HepG2 (cell line): ENCODE results near the gene RPTOR. TPM values are rescaled to one million over a fixed set of nuclear protein-coding genes. Genes with fewer than 3 reads are reported as not detected.
A peak's percentile ranks its signal among the peaks of the same experiment; 100 is the strongest.

Experiments used
- ATAC-seq: fragments of 200-7000 bp; cut with Tn5 transposase; 3 replicates; pipeline ENCODE4 v1.9.1; 2020; ENCODE audit warnings: mild to moderate bottlenecking, moderate library complexity
- BruUV-seq: library from RNA; stranded (reverse); fragments of 400-500 nt; replicated peaks from 2 replicates; lab custom pipeline; 2021; lab: Mats Ljungman, UMichigan
- CTCF ChIA-PET: fragments of 300-600 bp; formaldehyde crosslinking; extraction: SDS; loops from one replicate; lab custom pipeline; 2021; ENCODE audit warnings: low total read pairs, inconsistent platforms, low intra/inter-chr PET ratio; lab: Yijun Ruan, JAX
- POLR2A ChIA-PET: fragments of 350-600 bp; sonication (Branson Sonifier 250); formaldehyde crosslinking; loops from one replicate; lab custom pipeline; 2020; ENCODE audit warnings: antibody characterized with exemption, inconsistent platforms; lab: Yijun Ruan, JAX
- DNase-seq: peaks from one replicate; pipeline ENCODE4 v3.0.0-alpha.2; 2015; ENCODE audit warnings: low spot score
- FAIRE-seq: peaks from 3 replicates; lab custom pipeline; 2011; peaks lifted over from hg19 to GRCh38; lab: Jason Lieb, UNC
- H2AFZ ChIP-seq: one replicate; pipeline ENCODE4 v1.6.1; 2011; ENCODE audit warnings: low read length, inconsistent platforms
- H3K27ac ChIP-seq: fragments of 300-600 bp; 3 replicates; pipeline ENCODE4 v1.8.0; 2011; ENCODE audit warnings: mixed run types, mild to moderate bottlenecking, mixed read lengths, low read length, inconsistent platforms; ENCODE audit not compliant: insufficient read depth; ENCODE audit errors: extremely low read length
- H3K27me3 ChIP-seq, 2 experiments: fragments of 200-600 bp in 1 of 2; 2 replicates in 1 of 2; 3 replicates in 1 of 2; pipeline versions ENCODE4 v1.6.0 to v1.8.0; 2011; ENCODE audit warnings: low read length in 2 of 2, mild to moderate bottlenecking in 2 of 2, moderate library complexity in 2 of 2, inconsistent platforms in 1 of 2; ENCODE audit not compliant: insufficient read depth in 2 of 2, control insufficient read depth in 1 of 2
- H3K36me3 ChIP-seq, 2 experiments: fragments of 200-600 bp in 1 of 2; replicated peaks in 1 of 2; 2 replicates in 1 of 2; 3 replicates in 1 of 2; pipeline versions ENCODE4 v1.5.1 to v1.8.0; 2011; ENCODE audit warnings: low read length in 2 of 2, inconsistent platforms in 1 of 2; ENCODE audit not compliant: insufficient read depth in 2 of 2, control insufficient read depth in 1 of 2
- H3K4me1 ChIP-seq: 2 replicates; pipeline ENCODE4 v1.5.1; 2012; ENCODE audit warnings: low read length, inconsistent platforms; ENCODE audit not compliant: insufficient read depth
- H3K4me2 ChIP-seq: 2 replicates; pipeline ENCODE4 v1.6.0; 2011; ENCODE audit warnings: low read depth, low read length, inconsistent platforms
- H3K4me3 ChIP-seq, 3 experiments: fragments of 200-600 bp in 1 of 3; sonication (generic), shearing (Covaris generic) in 1 of 3; replicated peaks in 1 of 3; 2 replicates each; pipeline ENCODE4 v1.5.1; 2011 to 2016; ENCODE audit warnings: low read length in 3 of 3, inconsistent platforms in 2 of 3, low read depth in 2 of 3, mild to moderate bottlenecking in 2 of 3, control low read depth in 1 of 3, mixed read lengths in 1 of 3; ENCODE audit not compliant: insufficient read depth in 1 of 3
- H3K79me2 ChIP-seq: one replicate; pipeline ENCODE4 v1.6.1; 2011; ENCODE audit warnings: low read length, inconsistent platforms; ENCODE audit not compliant: insufficient read depth
- H3K9ac ChIP-seq: 2 replicates; pipeline ENCODE4 v1.6.0; 2011; ENCODE audit warnings: mild to moderate bottlenecking, low read depth, low read length, inconsistent platforms; ENCODE audit not compliant: insufficient read depth
- H3K9me3 ChIP-seq: 2 replicates; pipeline ENCODE4 v1.5.1; 2012; ENCODE audit warnings: mild to moderate bottlenecking, low read length
- H4K20me1 ChIP-seq: 2 replicates; pipeline ENCODE4 v1.6.0; 2011; ENCODE audit warnings: inconsistent platforms, mild to moderate bottlenecking, low read length, moderate library complexity; ENCODE audit not compliant: insufficient read depth
- KAT8 ChIP-seq: IDR thresholded peaks from 2 replicates; pipeline ENCODE4 v1.6.1; 2016; ENCODE audit warnings: missing genetic modification reagents, missing compliant biosample characterization
- KLF13 ChIP-seq: sonication (generic); formaldehyde crosslinking; IDR thresholded peaks from 2 replicates; pipeline ENCODE4 v1.4.0; 2020; ENCODE audit warnings: mild to moderate bottlenecking, missing genetic modification reagents
- NFRKB ChIP-seq: fragments of 450-650 bp; IDR thresholded peaks from 2 replicates; pipeline ENCODE4 v1.6.1; 2017
- RXRA ChIP-seq: sonication (generic); formaldehyde crosslinking; IDR thresholded peaks from 2 replicates; pipeline ENCODE4 v1.5.1; 2020; ENCODE audit warnings: missing genetic modification reagents
- SOX13 ChIP-seq, 3 experiments: fragments of 450-650 bp in 1 of 3; sonication (generic) in 1 of 3; formaldehyde crosslinking in 1 of 3; IDR thresholded peaks in 2 of 3; conservative IDR thresholded peaks in 1 of 3; 2 replicates each; pipeline versions ENCODE4 v1.5.0 to v1.6.1; 2016 to 2020; ENCODE audit warnings: antibody characterized with exemption in 1 of 3, mild to moderate bottlenecking in 1 of 3, missing compliant biosample characterization in 1 of 3, missing genetic modification reagents in 1 of 3, moderate library complexity in 1 of 3
- SOX6 ChIP-seq, 2 experiments: fragments of 450-650 bp in 1 of 2; sonication (generic) in 1 of 2; formaldehyde crosslinking in 1 of 2; IDR thresholded peaks; 2 replicates each; pipeline versions ENCODE4 v1.4.0 to v1.6.1; 2017 to 2020; ENCODE audit warnings: antibody characterized with exemption in 1 of 2, mild to moderate bottlenecking in 1 of 2, missing genetic modification reagents in 1 of 2
- ZNF501 ChIP-seq: sonication (generic); formaldehyde crosslinking; IDR thresholded peaks from 2 replicates; pipeline ENCODE4 v1.5.1; 2020; ENCODE audit warnings: mild to moderate bottlenecking, moderate library complexity, missing genetic modification reagents
- ZNF567 ChIP-seq: sonication (generic); formaldehyde crosslinking; IDR thresholded peaks from 2 replicates; pipeline ENCODE4 v1.8.1; 2023; ENCODE audit warnings: mild to moderate bottlenecking, missing genetic modification reagents, borderline replicate concordance
- ZNF703 ChIP-seq: sonication (generic); formaldehyde crosslinking; IDR thresholded peaks from 2 replicates; pipeline ENCODE4 v1.5.1; 2020; ENCODE audit warnings: missing genetic modification reagents, mild to moderate bottlenecking, moderate library complexity, borderline replicate concordance
- WGBS: methylation state at CpG from one replicate; pipeline ENCODE4 v1.1.6; 2017; ENCODE audit warnings: low lambda C conversion rate; 5-methylcytosine and 5-hydroxymethylcytosine counted together
- in situ Hi-C: cut with HindIII; loops from 2 replicates; pipeline ENCODE4 v1.10.0; 2017; ENCODE audit warnings: low pct_unique_long_range_greater_than_20kb; ENCODE audit not compliant: extremely low pct_ligation_motif_present
- intact Hi-C: fragments of 100-400 bp; cut with micrococcal nuclease; formaldehyde crosslinking; loops from one replicate; pipeline ENCODE4 v1.10.0; 2022; ENCODE audit not compliant: unreplicated experiment
- polyA plus RNA-seq, 8 experiments: library from polyadenylated mRNA; depleted of rRNA in 3 of 8; stranded (reverse) in 7 of 8; unstranded in 1 of 8; fragments of >200 nt; fragmentation: Illumina TruSeq in 4 of 8; extraction: Trizol in 4 of 8; gene quantifications; 2 replicates each; pipeline versions ENCODE4 v1.2.1 to v1.2.3, GENCODE V29; 2011 to 2016; ENCODE audit warnings: low read depth in 4 of 8, missing spikeins in 1 of 8, mixed read lengths in 1 of 8; ENCODE audit not compliant: insufficient read depth in 1 of 8
- total RNA-seq, 5 experiments: library from RNA; depleted of rRNA; stranded (reverse); fragments of >200 nt; fragmentation: Illumina TruSeq; extraction: Trizol; gene quantifications; 2 replicates each; pipeline ENCODE4 v1.2.3, GENCODE V29; 2016; ENCODE audit warnings: low read depth in 1 of 5
- TF ChIP-seq, protein P1 (sequence below): IDR thresholded peaks from 2 replicates; pipeline ENCODE4 v1.6.1; 2012; ENCODE audit warnings: inconsistent platforms
- TF ChIP-seq, protein P2 (sequence below): sonication (generic); formaldehyde crosslinking; IDR thresholded peaks from 2 replicates; pipeline ENCODE4 v1.5.1; 2020; ENCODE audit warnings: mild to moderate bottlenecking, missing genetic modification reagents, moderate library complexity
- TF ChIP-seq, protein P3 (sequence below): sonication (generic); formaldehyde crosslinking; IDR thresholded peaks from 2 replicates; pipeline ENCODE4 v1.5.1; 2020; ENCODE audit warnings: mild to moderate bottlenecking, missing genetic modification reagents, borderline replicate concordance

The RPTOR gene
- total and polyA plus RNA-seq, 2 of the 13 experiments (the other 11 are each of a cell fraction or from before 2014, with no cell fraction given) = 6.6 to 25.3 TPM

DNA sequence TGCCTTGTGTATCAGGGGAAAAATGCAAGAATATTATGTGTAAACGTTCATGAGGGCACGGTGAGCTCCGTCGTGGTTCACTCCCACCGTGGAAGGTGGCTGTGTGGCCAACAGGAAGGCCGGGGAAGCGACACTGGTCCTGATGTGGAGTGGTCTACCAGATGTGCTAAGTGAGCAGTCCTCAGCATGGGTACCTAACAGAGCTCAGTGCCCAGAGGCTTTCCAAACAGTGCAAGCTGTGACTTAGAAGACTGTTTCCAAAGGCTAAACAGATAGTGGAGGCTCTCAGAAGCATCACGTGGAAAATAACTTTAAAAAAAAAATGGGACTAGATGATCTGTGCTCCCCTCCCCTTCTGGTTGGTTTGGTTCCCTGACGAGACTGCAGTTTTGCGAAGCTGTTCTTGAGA, 247.7 kb downstream of the RPTOR start:
- FAIRE-seq (no peak), ATAC-seq (peak; percentile 38; the same call in 2 of the 3 replicates), DNase-seq (no peak)
- Histone ChIP-seq H3K36me3 (peaks cover 14 to 37% of the 10 kb centered on the region in 2 experiments; a peak in 4 of 5 replicates), H3K4me2 (no peak overlapping the region), H4K20me1 (no peaks in the 10 kb centered on the region), H3K27me3 (no peaks in the 10 kb centered on the region), H3K4me1 (peaks cover 36% of the 10 kb centered on the region), H3K9me3 (no peaks in the 10 kb centered on the region), H3K79me2 (peaks cover 2% of the 10 kb centered on the region), H3K27ac (no peak overlapping the region), H3K4me3 (no peak overlapping the region), H3K9ac (no peak overlapping the region), H2AFZ (no peak overlapping the region)
- in situ Hi-C loops (no loop called here), intact Hi-C loops (no loop called here)
- ChIA-PET POLR2A (interaction anchor here (1.4 kb wide), 1 partner anchor 338 kb away, joined by 4 read pairs; no protein-coding TSS in a partner anchor), CTCF (no interaction called here)
- BruUV-seq = no TSS peak
- TF ChIP-seq ZNF501 (0 out of 2 replicates have a peak, but pooled peaks have one; percentile 32), ZNF703 (CRISPR knock-in tag) (no peak), KLF13 (CRISPR knock-in tag) (no peak), SOX6 (IDR thresholded peaks at IDR 0.05) (no peak), SOX6 (CRISPR knock-in tag; IDR thresholded peaks at IDR 0.05) (0 out of 2 replicates have a peak, but pooled peaks have one; percentile 5), RXRA (0 out of 2 replicates have a peak, but pooled peaks have one; percentile 2), NFRKB (no peak), SOX13 (IDR thresholded peaks at IDR 0.05) (no peak), SOX13 (CRISPR knock-in tag; conservative IDR thresholded peaks at IDR 0.05 in 1 of 2, IDR thresholded peaks at IDR 0.05 in 1 of 2) (no peak), KAT8 (no peak), ZNF567 (no peak)
- TF ChIP-seq, protein P1, sequence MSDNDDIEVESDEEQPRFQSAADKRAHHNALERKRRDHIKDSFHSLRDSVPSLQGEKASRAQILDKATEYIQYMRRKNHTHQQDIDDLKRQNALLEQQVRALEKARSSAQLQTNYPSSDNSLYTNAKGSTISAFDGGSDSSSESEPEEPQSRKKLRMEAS = 0 out of 2 replicates have a peak, but pooled peaks have one; percentile 2
- TF ChIP-seq, protein P2, sequence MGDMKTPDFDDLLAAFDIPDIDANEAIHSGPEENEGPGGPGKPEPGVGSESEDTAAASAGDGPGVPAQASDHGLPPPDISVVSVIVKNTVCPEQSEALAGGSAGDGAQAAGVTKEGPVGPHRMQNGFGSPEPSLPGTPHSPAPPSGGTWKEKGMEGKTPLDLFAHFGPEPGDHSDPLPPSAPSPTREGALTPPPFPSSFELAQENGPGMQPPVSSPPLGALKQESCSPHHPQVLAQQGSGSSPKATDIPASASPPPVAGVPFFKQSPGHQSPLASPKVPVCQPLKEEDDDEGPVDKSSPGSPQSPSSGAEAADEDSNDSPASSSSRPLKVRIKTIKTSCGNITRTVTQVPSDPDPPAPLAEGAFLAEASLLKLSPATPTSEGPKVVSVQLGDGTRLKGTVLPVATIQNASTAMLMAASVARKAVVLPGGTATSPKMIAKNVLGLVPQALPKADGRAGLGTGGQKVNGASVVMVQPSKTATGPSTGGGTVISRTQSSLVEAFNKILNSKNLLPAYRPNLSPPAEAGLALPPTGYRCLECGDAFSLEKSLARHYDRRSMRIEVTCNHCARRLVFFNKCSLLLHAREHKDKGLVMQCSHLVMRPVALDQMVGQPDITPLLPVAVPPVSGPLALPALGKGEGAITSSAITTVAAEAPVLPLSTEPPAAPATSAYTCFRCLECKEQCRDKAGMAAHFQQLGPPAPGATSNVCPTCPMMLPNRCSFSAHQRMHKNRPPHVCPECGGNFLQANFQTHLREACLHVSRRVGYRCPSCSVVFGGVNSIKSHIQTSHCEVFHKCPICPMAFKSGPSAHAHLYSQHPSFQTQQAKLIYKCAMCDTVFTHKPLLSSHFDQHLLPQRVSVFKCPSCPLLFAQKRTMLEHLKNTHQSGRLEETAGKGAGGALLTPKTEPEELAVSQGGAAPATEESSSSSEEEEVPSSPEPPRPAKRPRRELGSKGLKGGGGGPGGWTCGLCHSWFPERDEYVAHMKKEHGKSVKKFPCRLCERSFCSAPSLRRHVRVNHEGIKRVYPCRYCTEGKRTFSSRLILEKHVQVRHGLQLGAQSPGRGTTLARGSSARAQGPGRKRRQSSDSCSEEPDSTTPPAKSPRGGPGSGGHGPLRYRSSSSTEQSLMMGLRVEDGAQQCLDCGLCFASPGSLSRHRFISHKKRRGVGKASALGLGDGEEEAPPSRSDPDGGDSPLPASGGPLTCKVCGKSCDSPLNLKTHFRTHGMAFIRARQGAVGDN = 0 out of 2 replicates have a peak, but pooled peaks have one; percentile 29
- TF ChIP-seq, protein P3, sequence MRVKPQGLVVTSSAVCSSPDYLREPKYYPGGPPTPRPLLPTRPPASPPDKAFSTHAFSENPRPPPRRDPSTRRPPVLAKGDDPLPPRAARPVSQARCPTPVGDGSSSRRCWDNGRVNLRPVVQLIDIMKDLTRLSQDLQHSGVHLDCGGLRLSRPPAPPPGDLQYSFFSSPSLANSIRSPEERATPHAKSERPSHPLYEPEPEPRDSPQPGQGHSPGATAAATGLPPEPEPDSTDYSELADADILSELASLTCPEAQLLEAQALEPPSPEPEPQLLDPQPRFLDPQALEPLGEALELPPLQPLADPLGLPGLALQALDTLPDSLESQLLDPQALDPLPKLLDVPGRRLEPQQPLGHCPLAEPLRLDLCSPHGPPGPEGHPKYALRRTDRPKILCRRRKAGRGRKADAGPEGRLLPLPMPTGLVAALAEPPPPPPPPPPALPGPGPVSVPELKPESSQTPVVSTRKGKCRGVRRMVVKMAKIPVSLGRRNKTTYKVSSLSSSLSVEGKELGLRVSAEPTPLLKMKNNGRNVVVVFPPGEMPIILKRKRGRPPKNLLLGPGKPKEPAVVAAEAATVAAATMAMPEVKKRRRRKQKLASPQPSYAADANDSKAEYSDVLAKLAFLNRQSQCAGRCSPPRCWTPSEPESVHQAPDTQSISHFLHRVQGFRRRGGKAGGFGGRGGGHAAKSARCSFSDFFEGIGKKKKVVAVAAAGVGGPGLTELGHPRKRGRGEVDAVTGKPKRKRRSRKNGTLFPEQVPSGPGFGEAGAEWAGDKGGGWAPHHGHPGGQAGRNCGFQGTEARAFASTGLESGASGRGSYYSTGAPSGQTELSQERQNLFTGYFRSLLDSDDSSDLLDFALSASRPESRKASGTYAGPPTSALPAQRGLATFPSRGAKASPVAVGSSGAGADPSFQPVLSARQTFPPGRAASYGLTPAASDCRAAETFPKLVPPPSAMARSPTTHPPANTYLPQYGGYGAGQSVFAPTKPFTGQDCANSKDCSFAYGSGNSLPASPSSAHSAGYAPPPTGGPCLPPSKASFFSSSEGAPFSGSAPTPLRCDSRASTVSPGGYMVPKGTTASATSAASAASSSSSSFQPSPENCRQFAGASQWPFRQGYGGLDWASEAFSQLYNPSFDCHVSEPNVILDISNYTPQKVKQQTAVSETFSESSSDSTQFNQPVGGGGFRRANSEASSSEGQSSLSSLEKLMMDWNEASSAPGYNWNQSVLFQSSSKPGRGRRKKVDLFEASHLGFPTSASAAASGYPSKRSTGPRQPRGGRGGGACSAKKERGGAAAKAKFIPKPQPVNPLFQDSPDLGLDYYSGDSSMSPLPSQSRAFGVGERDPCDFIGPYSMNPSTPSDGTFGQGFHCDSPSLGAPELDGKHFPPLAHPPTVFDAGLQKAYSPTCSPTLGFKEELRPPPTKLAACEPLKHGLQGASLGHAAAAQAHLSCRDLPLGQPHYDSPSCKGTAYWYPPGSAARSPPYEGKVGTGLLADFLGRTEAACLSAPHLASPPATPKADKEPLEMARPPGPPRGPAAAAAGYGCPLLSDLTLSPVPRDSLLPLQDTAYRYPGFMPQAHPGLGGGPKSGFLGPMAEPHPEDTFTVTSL (CRISPR knock-in tag) = 0 out of 2 replicates have a peak, but pooled peaks have one; percentile 5
- WGBS = 88% methylated on average over 10 of the region's 10 CpGs
